ENCODE results near the gene GABARAP. TPM values are rescaled to one million over a fixed set of nuclear protein-coding genes. Genes with fewer than 3 reads are reported as not detected.

Gene GABARAP
- total and polyA plus RNA-seq, 2 of the 4 experiments (the other 2 are of a cell fraction), result 77.8 to 780 TPM

DNA sequence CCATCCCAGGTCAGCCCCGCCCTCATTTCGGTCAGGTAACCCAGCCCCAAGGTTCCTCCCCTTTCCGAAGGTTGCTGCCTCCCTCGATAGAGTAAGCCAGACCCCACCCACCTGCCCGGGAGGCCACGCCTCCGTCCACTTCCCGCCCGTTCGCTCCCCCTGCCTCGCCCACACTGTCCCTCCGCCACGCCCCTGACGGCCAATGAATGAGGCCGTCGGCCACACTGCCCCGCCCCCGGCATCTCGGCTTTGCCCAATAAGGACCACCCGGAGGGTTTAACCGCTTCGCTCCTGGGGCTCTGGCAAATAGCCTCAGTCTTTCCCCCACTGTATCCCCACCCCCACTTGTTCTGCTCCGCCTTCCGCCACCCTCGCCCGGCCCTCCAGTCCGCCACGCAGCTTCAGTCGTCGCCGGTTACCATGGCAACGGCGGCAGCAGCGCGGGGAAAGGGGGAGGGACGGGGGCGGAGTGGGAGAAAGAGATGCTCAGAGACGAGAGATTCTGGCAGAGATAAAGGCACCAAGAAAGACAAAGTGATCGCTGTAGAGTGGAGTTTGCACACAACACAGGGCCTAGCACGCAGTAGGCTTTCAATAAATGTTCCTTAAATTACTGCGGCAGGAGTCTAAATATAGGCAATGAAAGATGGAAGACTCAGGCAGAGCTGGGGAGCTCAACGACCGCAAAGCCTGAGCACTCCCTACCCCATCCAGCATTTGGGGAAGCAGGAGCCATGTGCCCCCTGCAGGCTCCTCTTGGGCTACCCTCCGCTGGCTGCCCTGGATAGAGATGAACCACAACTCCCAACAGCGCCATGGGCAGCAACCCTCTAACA, 27.7 kb downstream of the GABARAP start:
- no peak overlapping the region for H2BK5ac ChIP-seq (ENCODE audit: low read depth, low read length, poor library complexity, severe bottlenecking)
- peaks cover 62% of the 10 kb centered on the region for H4K20me1 ChIP-seq (ENCODE audit: insufficient read depth, low read length)
- H2AFZ ChIP-seq (replicated peaks; ENCODE audit: low read length, poor library complexity), result peak overlapping the region; percentile 73
- TF ChIP-seq MXI1 (IDR thresholded peaks at IDR 0.05; ENCODE audit: borderline replicate concordance, low read depth, low read length) (no peak; the same call in 1 of the 2 replicates), FOS (IDR thresholded peaks at IDR 0.05; ENCODE audit: low read depth, low read length) (no peak), CEBPB (IDR thresholded peaks at IDR 0.05; ENCODE audit: low read depth, low read length) (0 out of 2 replicates have a peak, but pooled peaks have one; percentile 9), MAFK (IDR thresholded peaks at IDR 0.05; ENCODE audit: low read depth, low read length) (no peak), NFE2L2 (IDR thresholded peaks at IDR 0.05; ENCODE audit: low read depth, low read length) (no peak), RCOR1 (IDR thresholded peaks at IDR 0.05; ENCODE audit: insufficient replicate concordance, low read length) (no peak), RAD21 (IDR thresholded peaks at IDR 0.05; ENCODE audit: low read length) (peak; percentile 52), POLR2A (IDR thresholded peaks at IDR 0.05; ENCODE audit: low read depth, low read length) (no peak; the same call in 1 of the 2 replicates), RFX5 (IDR thresholded peaks at IDR 0.05; ENCODE audit: low read depth, low read length) (peak; percentile 84), MAZ (IDR thresholded peaks at IDR 0.05; ENCODE audit: borderline replicate concordance, low read depth, low read length) (peak; percentile 55; the same call in 1 of the 2 replicates), CTCF (conservative IDR thresholded peaks at IDR 0.05; ENCODE audit: low read depth, low read length) (peak; percentile 62), CHD1 (IDR thresholded peaks at IDR 0.05; ENCODE audit: low read depth, low read length) (0 out of 2 replicates have a peak, but pooled peaks have one; percentile 71), SMC3 (IDR thresholded peaks at IDR 0.05; ENCODE audit: low read depth, low read length) (peak; percentile 26; the same call in 1 of the 2 replicates)
- TF ChIP-seq, protein P1, sequence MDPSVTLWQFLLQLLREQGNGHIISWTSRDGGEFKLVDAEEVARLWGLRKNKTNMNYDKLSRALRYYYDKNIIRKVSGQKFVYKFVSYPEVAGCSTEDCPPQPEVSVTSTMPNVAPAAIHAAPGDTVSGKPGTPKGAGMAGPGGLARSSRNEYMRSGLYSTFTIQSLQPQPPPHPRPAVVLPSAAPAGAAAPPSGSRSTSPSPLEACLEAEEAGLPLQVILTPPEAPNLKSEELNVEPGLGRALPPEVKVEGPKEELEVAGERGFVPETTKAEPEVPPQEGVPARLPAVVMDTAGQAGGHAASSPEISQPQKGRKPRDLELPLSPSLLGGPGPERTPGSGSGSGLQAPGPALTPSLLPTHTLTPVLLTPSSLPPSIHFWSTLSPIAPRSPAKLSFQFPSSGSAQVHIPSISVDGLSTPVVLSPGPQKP (IDR thresholded peaks at IDR 0.05; ENCODE audit: borderline replicate concordance, low read depth, low read length), result no peak

More for the DNA sequence above, 27.7 kb downstream of the GABARAP start:
- dilution Hi-C loops (cut with HindIII; ENCODE audit: low sequenced_read_pairs, unreplicated experiment), result no loop called here
- no peak overlapping the region for H3K14ac ChIP-seq (replicated peaks; ENCODE audit: low read depth, low read length)
- H2AK5ac ChIP-seq (ENCODE audit: low read depth, low read length), result peak overlapping the region; percentile 69; the same call in 1 of the 2 replicates
- no peak overlapping the region for H4K5ac ChIP-seq (ENCODE audit: low read depth, low read length)
- H3K79me1 ChIP-seq (ENCODE audit: low read depth in 1 of 2, low read length in 2 of 2), result peaks cover 4 to 79% of the 10 kb centered on the region in 2 experiments; a peak in 3 of 4 replicates
- peak overlapping the region; percentile 88 for H3K4me2 ChIP-seq (ENCODE audit: low read depth, low read length)
- H3K4ac ChIP-seq (ENCODE audit: low read depth, low read length), result peak overlapping the region; percentile 40
- no peaks in the 10 kb centered on the region for H3K36me3 ChIP-seq (ENCODE audit: control insufficient read depth, insufficient read depth, low read length)
- in situ Hi-C loops (cut with MboI; ENCODE audit: low sequenced_read_pairs), result no loop called here
- H3K9me3 ChIP-seq (ENCODE audit: control insufficient read depth, insufficient read depth, low read length), result no peaks in the 10 kb centered on the region
- peak overlapping the region; percentile 92 for H2AK9ac ChIP-seq (replicated peaks; ENCODE audit: low read depth, low read length, poor library complexity)
- peaks cover 20% of the 10 kb centered on the region for H3K9me1 ChIP-seq (ENCODE audit: insufficient read depth, low read length)
- H4K8ac ChIP-seq (ENCODE audit: low read depth in 2 of 2, low read length in 2 of 2), result no peak overlapping the region; a peak in 1 of 4 replicates
- H3K27me3 ChIP-seq (ENCODE audit: control insufficient read depth, insufficient read depth, low read length), result no peaks in the 10 kb centered on the region
- H4K91ac ChIP-seq (ENCODE audit: insufficient read depth, low read depth, low read length), result no peak overlapping the region
- no TSS peak for BruUV-seq (replicated peaks)
- peak overlapping the region; percentile 1; the same call in 1 of the 2 replicates for H3K9ac ChIP-seq (ENCODE audit: low read depth, low read length)
- peak overlapping the region; percentile 8; the same call in 1 of the 2 replicates for H3K23ac ChIP-seq (ENCODE audit: low read depth, low read length)
- peak overlapping the region; percentile 40 for H3K4me3 ChIP-seq (ENCODE audit: insufficient read depth, low read depth, low read length)
- H2BK120ac ChIP-seq (ENCODE audit: low read depth, low read length), result no peak overlapping the region; the same call in 1 of the 2 replicates
- H3K56ac ChIP-seq (ENCODE audit: extremely low read depth, insufficient read depth, low read length), result no peak overlapping the region
- ATAC-seq (ENCODE audit: low read depth) (peak; percentile 82), DNase-seq (peak; percentile 95)
- no peak overlapping the region for H2BK15ac ChIP-seq (ENCODE audit: low read depth, low read length)
- ChIA-PET CTCF (interaction anchor here (0.8 to 1.1 kb wide), 2 partner anchors 169 to 304 kb away, joined by 3 to 6 read pairs; no protein-coding TSS in a partner anchor), POLR2A (ENCODE audit: unreplicated experiment) (interaction anchor here (1.1 kb wide), 1 partner anchor 10 kb away, joined by 3 read pairs; no protein-coding TSS in a partner anchor)
- H3K18ac ChIP-seq (ENCODE audit: low read depth, low read length), result no peak overlapping the region
- 0% methylated on average over 10 of the region's 45 CpGs; no CpG with 5 or more reads in 1 of the 2 experiments for WGBS, 2 experiments (ENCODE audit: extremely low coverage in 2 of 2, insufficient read length in 1 of 2)
- H3K4me1 ChIP-seq (ENCODE audit: control insufficient read depth, insufficient read depth, low read length), result peaks cover 20% of the 10 kb centered on the region
- H3K27ac ChIP-seq (ENCODE audit: insufficient read depth, low read length), result peak overlapping the region; percentile 6; the same call in 1 of the 2 replicates
- intact Hi-C loops (cut with micrococcal nuclease), result no loop called here
- H2BK20ac ChIP-seq (ENCODE audit: low read depth, low read length), result no peak overlapping the region

Data from IMR-90 (cell line).